Panc1 (cell line): Measurements from ENCODE around the gene POM121L2.

Source experiments
- CTCF ChIP-seq: fragments of 450-650 bp; IDR thresholded peaks from 2 replicates; pipeline ENCODE4 v1.5.1; 2017; ENCODE audit warnings: mild to moderate bottlenecking
- POLR2AphosphoS5 ChIP-seq: IDR thresholded peaks from 2 replicates; pipeline ENCODE4 v1.6.1; 2012; ENCODE audit warnings: mild to moderate bottlenecking, low read depth, low read length, moderate library complexity
- SIN3A ChIP-seq: IDR thresholded peaks from 2 replicates; pipeline ENCODE4 v1.6.1; 2012; ENCODE audit warnings: low read depth, mild to moderate bottlenecking, low read length, moderate library complexity, borderline replicate concordance; ENCODE audit not compliant: insufficient read depth
- TCF7L2 ChIP-seq: IDR thresholded peaks from 2 replicates; pipeline ENCODE4 v1.6.1; 2011; ENCODE audit warnings: mild to moderate bottlenecking, low read depth, low read length, inconsistent platforms

- no peak for TF ChIP-seq CTCF
- TF ChIP-seq TCF7L2: no peak
- TF ChIP-seq SIN3A: no peak
- TF ChIP-seq POLR2AphosphoS5: no peak
Observed at GRCh38 chr6:27260836-27261375, 51.2 kb downstream of the POM121L2 start.
